Transverse colon (tissue), 3 donors: ENCODE results near the gene TTC39A.

Experiments used
- CTCF ChIP-seq, 5 experiments: fragments of 200-600 bp in 3 of 5; fragments of 450-650 bp in 2 of 5; sonication (generic) in 3 of 5; IDR thresholded peaks; 1 replicate in 2 of 5; 2 replicates in 3 of 5; pipeline ENCODE4 v1.5.1; 2016 to 2017; ENCODE audit warnings: antibody characterized with exemption in 5 of 5, inconsistent platforms in 3 of 5, mild to moderate bottlenecking in 2 of 5, moderate library complexity in 1 of 5
- POLR2A ChIP-seq: fragments of 450-650 bp; IDR thresholded peaks from one replicate; pipeline ENCODE4 v1.6.1; 2016; ENCODE audit warnings: antibody characterized with exemption, mild to moderate bottlenecking, moderate library complexity

- TF ChIP-seq CTCF (IDR thresholded peaks at IDR 0.05) (no peak), POLR2A (no peak)
Observed at GRCh38 chr1:51326839-51327238, 3.5 kb downstream of the TTC39A start.
